Uterus (tissue), 2 donors: ENCODE results near the gene HMCN1.

Experiments used
- CTCF ChIP-seq, 4 experiments: fragments of 200-600 bp in 2 of 4; fragments of 450-650 bp in 2 of 4; sonication (generic) in 2 of 4; IDR thresholded peaks; one replicate each; pipeline ENCODE4 v1.5.1; 2016 to 2019; ENCODE audit warnings: antibody characterized with exemption in 4 of 4, mild to moderate bottlenecking in 2 of 4, moderate library complexity in 1 of 4
- POLR2A ChIP-seq, 2 donors: fragments of 450-650 bp; IDR thresholded peaks; one replicate each; pipeline ENCODE4 v1.6.1; 2016; ENCODE audit warnings: antibody characterized with exemption in 2 of 2, mild to moderate bottlenecking in 1 of 2, moderate library complexity in 1 of 2

- TF ChIP-seq CTCF (IDR thresholded peaks at IDR 0.05) = no peak
- no peak for TF ChIP-seq POLR2A (IDR thresholded peaks at IDR 0.05)
These were observed 412.8 kb downstream of the HMCN1 start for GRCh38 chr1:186146974-186147373.
